ENCODE data around the gene TRABD2B.

Gene TRABD2B

GRCh38 chr1:47751996-47752451 lies 245.2 kb downstream of the TRABD2B start:
- no peak for DNase-seq

- peak; percentile 18 for DNase-seq
Observed at GRCh38 chr1:47751193-47751592, 246.0 kb downstream of the TRABD2B start.

GRCh38 chr1:47745715-47746609 lies 251.2 kb downstream of the TRABD2B start:
- DNase-seq = no peak

GRCh38 chr1:47742890-47743760 lies 254.1 kb downstream of the TRABD2B start:
- DNase-seq = no peak

GRCh38 chr1:47738560-47739182 lies 258.5 kb downstream of the TRABD2B start:
- DNase-seq = peak; percentile 47

- no peak for DNase-seq
Observed at GRCh38 chr1:47732489-47732888, 264.7 kb downstream of the TRABD2B start.

- no peak for DNase-seq
Observed at GRCh38 chr1:47731730-47732129, 265.5 kb downstream of the TRABD2B start.

GRCh38 chr1:47729685-47730084 lies 267.5 kb downstream of the TRABD2B start:
- no peak for DNase-seq

- DNase-seq = no peak
Observed at GRCh38 chr1:47727697-47728085, 269.5 kb downstream of the TRABD2B start.

- DNase-seq = no peak
Observed at GRCh38 chr1:47727051-47727696, 270.0 kb downstream of the TRABD2B start.

GRCh38 chr1:47725992-47726855 lies 271.0 kb downstream of the TRABD2B start:
- DNase-seq = peak; percentile 88

- DNase-seq = peak; percentile 31
Observed at GRCh38 chr1:47725511-47725991, 271.6 kb downstream of the TRABD2B start.

GRCh38 chr1:47725000-47725473 lies 272.1 kb downstream of the TRABD2B start:
- peak; percentile 48 for DNase-seq

GRCh38 chr1:47724432-47724999 lies 272.7 kb downstream of the TRABD2B start:
- DNase-seq = no peak

GRCh38 chr1:47722909-47723580 lies 274.1 kb downstream of the TRABD2B start:
- peak; percentile 27 for DNase-seq

- no peak for DNase-seq
Observed at GRCh38 chr1:47722101-47722500, 275.1 kb downstream of the TRABD2B start.

GRCh38 chr1:47720111-47720510 lies 277.1 kb downstream of the TRABD2B start:
- no peak for DNase-seq

GRCh38 chr1:47717341-47717740 lies 279.8 kb downstream of the TRABD2B start:
- no peak for DNase-seq

- no peak for DNase-seq
Observed at GRCh38 chr1:47713975-47714767, 283.0 kb downstream of the TRABD2B start.
